ENCODE measurements around the gene DGKB. TPM values are rescaled to one million over a fixed set of nuclear protein-coding genes. Genes with fewer than 3 reads are reported as not detected.

The DGKB gene
- total and polyA plus RNA-seq, 9 donors = under 0.01 to 1.3 (median 0.28) TPM; not detected in 2

- no peak for DNase-seq
- WGBS, 3 donors = 80 to 88% (median 87%) methylated on average over 2 of the region's 2 CpGs
- Histone ChIP-seq H3K27ac (no peak overlapping the region), H3K27me3 (no peaks in the 10 kb centered on the region), H3K4me1 (ENCODE audit: insufficient read depth) (no peaks in the 10 kb centered on the region), H3K4me3 (no peak overlapping the region), H3K36me3 (no peaks in the 10 kb centered on the region), H3K9me3 (no peaks in the 10 kb centered on the region)
- TF ChIP-seq CTCF (IDR thresholded peaks at IDR 0.05) (no peak), POLR2A (IDR thresholded peaks at IDR 0.05) (no peak), EP300 (IDR thresholded peaks at IDR 0.05) (no peak)
- intact Hi-C loops (cut with DNase I) = no loop called here
These were observed 272.5 kb downstream of the DGKB start for GRCh38 chr7:14630048-14630447.

- no peak overlapping the region for H3K4me3 ChIP-seq
- H3K27me3 ChIP-seq = no peaks in the 10 kb centered on the region
- no peak for DNase-seq
- no peaks in the 10 kb centered on the region for H3K9me3 ChIP-seq
- intact Hi-C loops (cut with DNase I) = no loop called here
- no peaks in the 10 kb centered on the region for H3K4me1 ChIP-seq (ENCODE audit: insufficient read depth)
- H3K36me3 ChIP-seq = no peaks in the 10 kb centered on the region
- no peak for TF ChIP-seq EP300 (IDR thresholded peaks at IDR 0.05)
- TF ChIP-seq POLR2A (IDR thresholded peaks at IDR 0.05) = no peak
- no peak for TF ChIP-seq CTCF (IDR thresholded peaks at IDR 0.05)
- H3K27ac ChIP-seq = no peak overlapping the region
- 76 to 87% (median 84%) methylated on average over 1 of the region's 1 CpG for WGBS, 3 donors
These were observed 274.0 kb downstream of the DGKB start for GRCh38 chr7:14628516-14628915.

- WGBS, 3 donors = 83 to 87% (median 87%) methylated on average over 4 of the region's 4 CpGs
- no peak overlapping the region for H3K4me3 ChIP-seq
- H3K36me3 ChIP-seq = no peaks in the 10 kb centered on the region
- no peaks in the 10 kb centered on the region for H3K4me1 ChIP-seq (ENCODE audit: insufficient read depth)
- H3K27me3 ChIP-seq = no peaks in the 10 kb centered on the region
- no peaks in the 10 kb centered on the region for H3K9me3 ChIP-seq
- intact Hi-C loops (cut with DNase I) = no loop called here
- TF ChIP-seq CTCF (IDR thresholded peaks at IDR 0.05) (no peak), EP300 (IDR thresholded peaks at IDR 0.05) (no peak), POLR2A (IDR thresholded peaks at IDR 0.05) (no peak)
- H3K27ac ChIP-seq = no peak overlapping the region
- no peak for DNase-seq
These were observed 276.5 kb downstream of the DGKB start for GRCh38 chr7:14626076-14626475.

- H3K36me3 ChIP-seq = no peaks in the 10 kb centered on the region
- intact Hi-C loops (cut with DNase I) = no loop called here
- H3K4me3 ChIP-seq = no peak overlapping the region
- H3K4me1 ChIP-seq (ENCODE audit: insufficient read depth) = no peaks in the 10 kb centered on the region
- DNase-seq = no peak
- no peak for TF ChIP-seq CTCF (IDR thresholded peaks at IDR 0.05)
- TF ChIP-seq POLR2A (IDR thresholded peaks at IDR 0.05) = no peak
- no peak for TF ChIP-seq EP300 (IDR thresholded peaks at IDR 0.05)
- H3K27ac ChIP-seq = no peak overlapping the region
- no peaks in the 10 kb centered on the region for H3K9me3 ChIP-seq
- H3K27me3 ChIP-seq = no peaks in the 10 kb centered on the region
These were observed 280.0 kb downstream of the DGKB start for GRCh38 chr7:14622559-14622958.

GRCh38 chr7:14606101-14606500 lies 296.4 kb downstream of the DGKB start:
- DNase-seq = no peak
- no peak overlapping the region for H3K27ac ChIP-seq
- no peaks in the 10 kb centered on the region for H3K27me3 ChIP-seq
- H3K4me1 ChIP-seq (ENCODE audit: insufficient read depth) = no peaks in the 10 kb centered on the region
- no peaks in the 10 kb centered on the region for H3K9me3 ChIP-seq
- no peak overlapping the region for H3K4me3 ChIP-seq
- no peaks in the 10 kb centered on the region for H3K36me3 ChIP-seq
- no peak for TF ChIP-seq POLR2A (IDR thresholded peaks at IDR 0.05)
- TF ChIP-seq CTCF (IDR thresholded peaks at IDR 0.05) = no peak
- TF ChIP-seq EP300 (IDR thresholded peaks at IDR 0.05) = no peak
- intact Hi-C loops (cut with DNase I) = no loop called here

Measured in ovary (tissue), 9 donors.